GM12878 (cell line): ENCODE data around the gene SOX5. TPM values are rescaled to one million over a fixed set of nuclear protein-coding genes. Genes with fewer than 3 reads are reported as not detected.

ENCODE experiments used
- ATAC-seq: fragments of 200-7000 bp; cut with Tn5 transposase; 3 replicates; pipeline ENCODE4 v1.9.1; 2020; ENCODE audit warnings: mild to moderate bottlenecking, moderate library complexity
- BruUV-seq: library from RNA; stranded (reverse); fragments of 400-500 nt; replicated peaks from 2 replicates; lab custom pipeline; 2021; lab: Mats Ljungman, UMichigan
- CTCF ChIA-PET: fragments of 300-600 bp; sonication (Branson Sonifier 250); formaldehyde crosslinking; extraction: SDS; loops from one replicate; lab custom pipeline; 2021; ENCODE audit warnings: inconsistent platforms; lab: Yijun Ruan, JAX
- POLR2A ChIA-PET: fragments of 350-600 bp; formaldehyde crosslinking; extraction: SDS; loops from one replicate; lab custom pipeline; 2021; ENCODE audit warnings: inconsistent platforms; lab: Charles Lee
- RAD21 ChIA-PET: fragments of 300-600 bp; sonication (Branson Sonifier 250); formaldehyde crosslinking; loops from one replicate; lab custom pipeline; 2023; ENCODE audit warnings: antibody characterized with exemption; ENCODE audit not compliant: unreplicated experiment; lab: Charles Lee
- SMC1A ChIA-PET: fragments of 300-600 bp; sonication (Branson Sonifier 250); formaldehyde crosslinking; loops from one replicate; lab custom pipeline; 2023; ENCODE audit not compliant: unreplicated experiment, uncharacterized antibody; lab: Charles Lee
- DNase-seq: peaks from one replicate; pipeline ENCODE4 v3.0.0-alpha.2; 2011; ENCODE audit warnings: low read depth, low spot score
- FAIRE-seq: peaks from 3 replicates; lab custom pipeline; 2011; peaks lifted over from hg19 to GRCh38; lab: Jason Lieb, UNC
- H2AFZ ChIP-seq: 2 replicates; pipeline ENCODE4 v1.6.0; 2011; ENCODE audit warnings: low read depth, low read length, control low read depth; ENCODE audit not compliant: control insufficient read depth
- H3K27ac ChIP-seq: 2 replicates; pipeline ENCODE4 v1.5.1; 2011; ENCODE audit warnings: control low read depth; ENCODE audit not compliant: control insufficient read depth, insufficient read depth
- H3K27me3 ChIP-seq, 2 experiments: replicated peaks in 1 of 2; 2 replicates each; pipeline versions ENCODE4 v1.6.0 to v1.6.1; 2011; ENCODE audit warnings: low read length in 1 of 2; ENCODE audit not compliant: control insufficient read depth in 2 of 2, insufficient read depth in 2 of 2
- H3K36me3 ChIP-seq, 2 experiments: 2 replicates each; pipeline ENCODE4 v1.5.1; 2011; ENCODE audit warnings: low read length in 1 of 2; ENCODE audit not compliant: control insufficient read depth in 2 of 2, insufficient read depth in 2 of 2
- H3K4me1 ChIP-seq: 2 replicates; pipeline ENCODE4 v1.6.1; 2011; ENCODE audit warnings: mild to moderate bottlenecking, low read length, moderate library complexity, mixed read lengths; ENCODE audit not compliant: control insufficient read depth, insufficient read depth
- H3K4me2 ChIP-seq: 2 replicates; pipeline ENCODE4 v1.6.0; 2011; ENCODE audit warnings: control low read depth; ENCODE audit not compliant: control insufficient read depth, insufficient read depth
- H3K4me3 ChIP-seq: fragments of 200-600 bp; sonication (generic); 2 replicates; pipeline ENCODE4 v1.5.1; 2016
- H3K79me2 ChIP-seq: 2 replicates; pipeline ENCODE4 v1.6.0; 2011; ENCODE audit warnings: low read length; ENCODE audit not compliant: control insufficient read depth, insufficient read depth
- H3K9ac ChIP-seq: 2 replicates; pipeline ENCODE4 v1.8.0; 2011; ENCODE audit warnings: low read length, control low read depth, mixed read lengths; ENCODE audit not compliant: control insufficient read depth, insufficient read depth
- H3K9me3 ChIP-seq: replicated peaks from 3 replicates; pipeline ENCODE4 v1.5.1; 2011; ENCODE audit warnings: mild to moderate bottlenecking, low read length; ENCODE audit not compliant: control insufficient read depth, insufficient read depth
- H4K20me1 ChIP-seq: 2 replicates; pipeline ENCODE4 v1.6.0; 2011; ENCODE audit not compliant: control insufficient read depth, insufficient read depth
- ATF3 ChIP-seq: IDR thresholded peaks from 2 replicates; pipeline ENCODE4 v1.6.1; 2011; ENCODE audit warnings: low read depth, mild to moderate bottlenecking, low read length, moderate library complexity, borderline replicate concordance; ENCODE audit errors: extremely low read depth
- BCL3 ChIP-seq: IDR thresholded peaks from 2 replicates; pipeline ENCODE4 v1.6.1; 2011; ENCODE audit warnings: borderline replicate concordance, low read depth, mild to moderate bottlenecking, moderate library complexity, low read length; ENCODE audit not compliant: insufficient read depth, poor library complexity, severe bottlenecking
- CHD2 ChIP-seq: IDR thresholded peaks from 2 replicates; pipeline ENCODE4 v1.6.1; 2011; ENCODE audit warnings: low read depth, low read length, improper control_type of control experiment, borderline replicate concordance
- CTCF ChIP-seq, 3 experiments: IDR thresholded peaks in 2 of 3; conservative IDR thresholded peaks in 1 of 3; 2 replicates each; pipeline ENCODE4 v1.5.1; 2011; ENCODE audit warnings: low read depth in 3 of 3, low read length in 3 of 3, mild to moderate bottlenecking in 3 of 3, control low read depth in 2 of 3, moderate library complexity in 2 of 3, inconsistent platforms in 1 of 3, mixed read lengths in 1 of 3; ENCODE audit not compliant: control insufficient read depth in 2 of 3, insufficient read depth in 1 of 3; ENCODE audit errors: extremely low read depth in 1 of 3
- IRF5 ChIP-seq: fragments of 450-650 bp; IDR thresholded peaks from 2 replicates; pipeline ENCODE4 v1.6.1; 2017; ENCODE audit warnings: borderline replicate concordance
- PML ChIP-seq: IDR thresholded peaks from 2 replicates; pipeline ENCODE4 v1.6.1; 2012; ENCODE audit warnings: low read length, inconsistent platforms
- POLR2AphosphoS5 ChIP-seq: IDR thresholded peaks from 2 replicates; pipeline ENCODE4 v1.6.1; 2011; ENCODE audit warnings: mild to moderate bottlenecking, low read length, inconsistent platforms
- TARDBP ChIP-seq: IDR thresholded peaks from 2 replicates; pipeline ENCODE4 v1.6.1; 2016; ENCODE audit warnings: borderline replicate concordance
- ZNF592 ChIP-seq: fragments of 450-650 bp; IDR thresholded peaks from 2 replicates; pipeline ENCODE4 v1.6.1; 2017; ENCODE audit warnings: mild to moderate bottlenecking, moderate library complexity
- whole genome bisulfite sequencing: methylation state at CpG from one replicate; pipeline ENCODE4 v1.1.6; 2016; ENCODE audit warnings: low lambda C conversion rate; ENCODE audit not compliant: insufficient replicate concordance, insufficient coverage; ENCODE audit errors: missing lambda C conversion rate; 5-methylcytosine and 5-hydroxymethylcytosine counted together
- in situ Hi-C: fragments of 300-500 bp; cut with MboI; formaldehyde crosslinking; loops from 9 replicates; pipeline ENCODE4 v1.14.3; 2018; ENCODE audit warnings: mixed read lengths
- intact Hi-C: fragments of 100-400 bp; cut with micrococcal nuclease; formaldehyde crosslinking; loops from one replicate; pipeline ENCODE4 v1.14.2; 2022; ENCODE audit not compliant: unreplicated experiment
- polyA plus RNA-seq, 11 experiments: library from polyadenylated mRNA; depleted of rRNA in 4 of 11; unstranded in 6 of 11; stranded (reverse) in 5 of 11; fragments of >200 nt; fragmentation: Nextera tagmentation in 4 of 11; fragmentation: Illumina TruSeq in 1 of 11; extraction: Ambion mirVana in 4 of 11; extraction: Trizol in 1 of 11; gene quantifications; 1 replicate in 1 of 11; 2 replicates in 10 of 11; pipeline versions ENCODE4 v1.2.1 to v1.2.3, GENCODE V29; 2011 to 2016; ENCODE audit warnings: inconsistent platforms in 2 of 11, missing spikeins in 2 of 11, low read depth in 1 of 11
- total RNA-seq, 4 experiments: library from RNA; depleted of rRNA in 3 of 4; stranded (reverse); fragments of >200 nt in 3 of 4; fragmentation: Illumina TruSeq in 1 of 4; extraction: Trizol in 1 of 4; gene quantifications; 2 replicates each; pipeline versions ENCODE4 v1.2.1 to v1.2.3, GENCODE V29; 2013 to 2021

SOX5 gene
- total and polyA plus RNA-seq, 10 of the 15 experiments (the other 5 are each of a cell fraction or from before 2014, with no cell fraction given): 0.08 to 1.0 (median 0.24) TPM

- Histone ChIP-seq H3K27ac (no peak overlapping the region), H3K36me3 (no peaks in the 10 kb centered on the region), H3K79me2 (no peaks in the 10 kb centered on the region), H3K4me3 (no peak overlapping the region), H2AFZ (no peak overlapping the region), H3K4me1 (no peaks in the 10 kb centered on the region), H4K20me1 (no peaks in the 10 kb centered on the region), H3K27me3 (no peaks in the 10 kb centered on the region), H3K4me2 (no peak overlapping the region), H3K9ac (no peak overlapping the region), H3K9me3 (no peaks in the 10 kb centered on the region)
- no TSS peak for BruUV-seq
- SMC1A ChIA-PET: interaction anchor here (0.9 kb wide), 1 partner anchor 11 kb away, joined by 3 read pairs; no protein-coding TSS in a partner anchor
- RAD21 ChIA-PET: interaction anchor here (0.6 kb wide), 1 partner anchor 146 kb away, joined by 3 read pairs; no protein-coding TSS in a partner anchor
- in situ Hi-C loops: no loop called here
- ATAC-seq (no peak), FAIRE-seq (no peak), DNase-seq (no peak)
- 6% methylated on average over 3 of the region's 3 CpGs for WGBS
- intact Hi-C loops: no loop called here
- CTCF ChIA-PET: interaction anchor here (1.0 to 1.5 kb wide), 2 partner anchors 9 to 422 kb away, joined by 3 to 4 read pairs; no protein-coding TSS in a partner anchor
- POLR2A ChIA-PET: no interaction called here
- no peak for TF ChIP-seq CHD2
- no peak for TF ChIP-seq TARDBP
- TF ChIP-seq CTCF (IDR thresholded peaks at IDR 0.05 in 2 of 3, conservative IDR thresholded peaks at IDR 0.05 in 1 of 3; ENCODE audit: control insufficient read depth in 2 of 3, extremely low read depth in 1 of 3, insufficient read depth in 1 of 3, low read depth in 3 of 3, low read length in 3 of 3): no peak
- TF ChIP-seq POLR2AphosphoS5: no peak
- no peak for TF ChIP-seq IRF5
- TF ChIP-seq ATF3: no peak
- TF ChIP-seq BCL3: no peak
- TF ChIP-seq PML: no peak
- no peak for TF ChIP-seq ZNF592
These were observed 320.7 kb downstream of the SOX5 start for GRCh38 chr12:23628806-23629205.
